Measurements from ENCODE around the gene PSMB3.

PSMB3 gene

DNA sequence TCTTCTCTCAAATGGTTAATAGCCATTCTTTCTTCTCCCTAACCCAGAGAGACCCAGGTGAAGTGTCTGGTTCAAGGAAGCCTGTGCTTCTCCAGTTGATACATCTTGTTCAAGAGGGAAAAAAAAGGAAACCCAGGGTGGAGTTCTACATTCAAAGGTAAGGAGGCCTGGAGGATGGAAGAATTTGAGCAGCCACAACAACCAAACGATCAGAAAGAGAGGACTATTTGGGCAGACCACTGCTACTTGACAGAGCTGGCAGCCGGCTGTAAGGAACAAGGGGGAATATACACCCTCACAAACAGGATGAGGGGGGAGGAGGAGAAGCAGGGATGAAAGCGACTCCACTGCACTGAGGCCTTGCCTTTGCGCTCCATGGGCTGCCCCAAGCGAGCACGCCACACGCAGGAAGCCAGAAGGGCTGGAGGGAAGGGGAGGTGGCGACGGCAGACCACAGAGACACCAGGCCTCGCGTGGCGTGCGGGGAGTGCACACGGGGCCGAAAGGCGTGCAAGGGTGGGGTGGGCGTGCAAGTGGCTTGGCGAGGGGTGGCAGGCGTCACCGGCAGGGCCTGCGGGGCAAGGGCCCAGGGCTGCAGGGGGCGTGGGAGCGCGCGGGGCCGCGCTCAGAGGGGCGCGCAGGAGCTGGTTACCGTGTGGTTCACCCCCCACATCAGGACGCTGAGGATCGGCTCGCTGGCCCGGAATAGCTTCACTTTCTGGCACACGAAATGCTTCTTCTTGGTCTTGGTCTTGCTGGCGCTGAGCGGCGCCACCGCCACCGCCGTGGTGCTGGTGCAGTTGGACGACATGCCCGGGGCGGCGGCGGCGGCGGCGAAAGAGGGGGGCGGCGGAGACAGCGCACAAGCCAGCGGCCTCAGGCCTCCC lies 46.3 kb downstream of the PSMB3 start:
- no peak for DNase-seq

- peak; percentile 96 for DNase-seq
Observed at GRCh38 chr17:38799501-38800236, 47.1 kb downstream of the PSMB3 start, which contains the start of gene PIP4K2B. PIP4K2B (minus strand) TSS chr17:38799556; CDS start chr17:38799424, 132 bp downstream.

DNA sequence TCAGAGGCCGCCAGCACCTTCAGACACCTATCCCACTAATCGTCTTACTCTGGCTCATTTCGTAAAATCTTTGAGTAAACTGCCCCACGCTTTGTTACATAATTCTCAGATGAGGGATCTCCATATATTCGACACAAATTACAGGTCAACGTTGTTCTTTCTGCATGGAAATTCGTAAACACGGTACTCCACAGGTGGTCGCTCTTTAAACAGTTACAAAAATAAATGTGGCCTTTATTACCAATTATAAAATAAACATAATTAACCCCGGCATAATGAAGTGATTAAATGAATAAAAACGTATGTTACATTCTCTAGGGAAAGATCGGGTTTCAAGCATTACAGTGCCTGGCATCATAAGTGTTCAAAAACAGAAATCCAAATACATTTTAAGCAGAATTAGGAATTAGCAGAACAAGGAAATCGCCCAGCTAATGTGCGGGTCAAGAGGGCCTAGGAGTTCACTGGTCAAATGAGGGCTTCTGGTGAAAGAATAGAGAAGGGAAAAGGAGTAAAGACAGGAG lies 47.8 kb downstream of the PSMB3 start:
- DNase-seq, result no peak

DNA sequence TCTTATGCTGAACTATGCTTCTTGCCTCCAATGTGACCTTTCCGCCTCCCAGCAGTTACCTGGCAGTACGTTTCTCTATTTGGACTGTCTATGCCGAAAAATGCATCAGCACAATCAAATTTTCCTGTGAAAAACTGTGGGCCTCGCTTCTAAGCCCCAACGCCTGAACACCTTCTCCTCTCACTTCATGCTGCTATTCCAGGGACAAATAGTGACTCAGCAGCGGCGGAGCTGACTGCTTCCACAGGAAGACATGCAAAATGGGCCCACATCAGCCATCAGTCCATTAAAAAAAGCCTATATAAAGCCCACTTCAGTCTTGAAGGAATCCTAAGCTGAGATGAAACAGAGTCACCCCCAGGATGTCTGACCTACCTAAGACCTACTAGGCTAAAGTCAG lies 57.3 kb downstream of the PSMB3 start:
- DNase-seq, result no peak
